Measurements from ENCODE around the gene ITGB8. TPM values are rescaled to one million over a fixed set of nuclear protein-coding genes. Genes with fewer than 3 reads are reported as not detected.

ITGB8 gene
- total RNA-seq, 1 experiment from 2014 or later = 13.9 TPM

DNA sequence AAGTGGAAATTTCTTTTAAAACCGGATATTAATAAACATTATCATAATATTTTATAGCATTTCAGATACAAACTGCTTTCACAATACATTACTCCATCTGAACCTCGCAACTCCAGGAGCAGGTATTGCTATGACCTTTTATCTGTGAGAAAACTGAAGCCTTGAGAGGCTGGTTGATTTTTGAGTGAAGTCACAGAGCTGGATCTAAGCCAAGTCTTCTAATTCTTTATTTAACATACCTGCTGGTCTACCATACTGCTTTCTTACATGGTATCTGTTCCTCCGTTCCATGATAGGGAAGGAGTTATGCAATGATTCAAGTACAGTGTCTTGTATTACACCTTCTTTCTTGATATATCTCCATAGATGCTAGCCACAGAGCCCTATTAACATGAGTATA is 37.4 kb upstream of the ITGB8 start:
- H3K9me2 ChIP-seq (replicated peaks; ENCODE audit: low read length) = no peaks in the 10 kb centered on the region
- no peak overlapping the region for H3K4me2 ChIP-seq (ENCODE audit: low read length)
- no peak for TF ChIP-seq EZH2phosphoT487 (IDR thresholded peaks at IDR 0.05; ENCODE audit: borderline replicate concordance, low read length)
- no peak for TF ChIP-seq EZH2 (IDR thresholded peaks at IDR 0.05; ENCODE audit: low read length, unreplicated experiment)
- TF ChIP-seq, protein P1, sequence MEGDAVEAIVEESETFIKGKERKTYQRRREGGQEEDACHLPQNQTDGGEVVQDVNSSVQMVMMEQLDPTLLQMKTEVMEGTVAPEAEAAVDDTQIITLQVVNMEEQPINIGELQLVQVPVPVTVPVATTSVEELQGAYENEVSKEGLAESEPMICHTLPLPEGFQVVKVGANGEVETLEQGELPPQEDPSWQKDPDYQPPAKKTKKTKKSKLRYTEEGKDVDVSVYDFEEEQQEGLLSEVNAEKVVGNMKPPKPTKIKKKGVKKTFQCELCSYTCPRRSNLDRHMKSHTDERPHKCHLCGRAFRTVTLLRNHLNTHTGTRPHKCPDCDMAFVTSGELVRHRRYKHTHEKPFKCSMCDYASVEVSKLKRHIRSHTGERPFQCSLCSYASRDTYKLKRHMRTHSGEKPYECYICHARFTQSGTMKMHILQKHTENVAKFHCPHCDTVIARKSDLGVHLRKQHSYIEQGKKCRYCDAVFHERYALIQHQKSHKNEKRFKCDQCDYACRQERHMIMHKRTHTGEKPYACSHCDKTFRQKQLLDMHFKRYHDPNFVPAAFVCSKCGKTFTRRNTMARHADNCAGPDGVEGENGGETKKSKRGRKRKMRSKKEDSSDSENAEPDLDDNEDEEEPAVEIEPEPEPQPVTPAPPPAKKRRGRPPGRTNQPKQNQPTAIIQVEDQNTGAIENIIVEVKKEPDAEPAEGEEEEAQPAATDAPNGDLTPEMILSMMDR (conservative IDR thresholded peaks at IDR 0.05; ENCODE audit: low read depth, low read length) = no peak
- H3K9me3 ChIP-seq (ENCODE audit: low read length) = no peaks in the 10 kb centered on the region
- CTCF ChIA-PET = no interaction called here
- no peak overlapping the region for H2AFZ ChIP-seq (ENCODE audit: low read length)
- no peak overlapping the region for H3K4me3 ChIP-seq (ENCODE audit: low read length)
- ATAC-seq = no peak
- no peaks in the 10 kb centered on the region for H3F3A ChIP-seq (ENCODE audit: low read length, unreplicated experiment)
- H3K27me3 ChIP-seq (ENCODE audit: low read length) = no peaks in the 10 kb centered on the region
- H4K20me1 ChIP-seq (ENCODE audit: low read length) = no peaks in the 10 kb centered on the region
- BruUV-seq (replicated peaks) = no TSS peak
- H3K79me2 ChIP-seq (ENCODE audit: low read length) = no peaks in the 10 kb centered on the region
- H3K4me1 ChIP-seq (ENCODE audit: insufficient read depth, low read length) = peaks cover 14% of the 10 kb centered on the region
- no peak for DNase-seq
- H3K27ac ChIP-seq (ENCODE audit: low read length) = no peak overlapping the region
- POLR2A ChIA-PET (ENCODE audit: unreplicated experiment) = no interaction called here
- no peaks in the 10 kb centered on the region for H3K36me3 ChIP-seq (ENCODE audit: low read depth, low read length)
- no peak overlapping the region for H3K9ac ChIP-seq (ENCODE audit: low read length)
- intact Hi-C loops (cut with micrococcal nuclease) = no loop called here

DNA sequence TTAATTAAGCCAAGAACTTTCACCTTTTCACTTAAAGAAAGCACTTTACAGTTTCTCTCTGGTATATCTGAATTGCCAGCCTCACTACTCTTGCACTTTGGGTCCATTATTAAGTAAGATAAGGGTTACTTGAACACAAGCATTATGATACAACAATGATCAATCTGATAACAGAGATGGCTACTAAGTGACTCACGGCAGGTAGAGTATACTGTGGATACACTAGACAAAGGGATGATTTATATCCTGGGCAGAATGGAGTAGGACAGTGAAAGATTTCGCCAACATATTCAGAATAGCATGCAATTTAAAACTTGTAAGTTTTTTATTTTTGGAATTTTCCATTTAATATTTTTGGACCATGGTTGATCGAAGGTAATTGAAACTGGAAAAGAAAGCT is 34.3 kb upstream of the ITGB8 start:
- H3K9me2 ChIP-seq (replicated peaks; ENCODE audit: low read length) = no peaks in the 10 kb centered on the region
- BruUV-seq (replicated peaks) = no TSS peak
- H3F3A ChIP-seq (ENCODE audit: low read length, unreplicated experiment) = no peaks in the 10 kb centered on the region
- no peaks in the 10 kb centered on the region for H3K9me3 ChIP-seq (ENCODE audit: low read length)
- H4K20me1 ChIP-seq (ENCODE audit: low read length) = no peaks in the 10 kb centered on the region
- H2AFZ ChIP-seq (ENCODE audit: low read length) = 0 out of 2 replicates have a peak overlapping the region, but pooled peaks have one; percentile 4
- H3K4me1 ChIP-seq (ENCODE audit: insufficient read depth, low read length) = peaks cover 18% of the 10 kb centered on the region
- H3K79me2 ChIP-seq (ENCODE audit: low read length) = no peaks in the 10 kb centered on the region
- ChIA-PET CTCF (no interaction called here), POLR2A (ENCODE audit: unreplicated experiment) (no interaction called here)
- H3K36me3 ChIP-seq (ENCODE audit: low read depth, low read length) = no peaks in the 10 kb centered on the region
- ATAC-seq (peak; percentile 99), DNase-seq (peak; percentile 78)
- H3K27me3 ChIP-seq (ENCODE audit: low read length) = no peaks in the 10 kb centered on the region
- intact Hi-C loops (cut with micrococcal nuclease) = no loop called here
- TF ChIP-seq, protein P1 (conservative IDR thresholded peaks at IDR 0.05; ENCODE audit: low read depth, low read length) = no peak
- TF ChIP-seq EZH2phosphoT487 (IDR thresholded peaks at IDR 0.05; ENCODE audit: borderline replicate concordance, low read length) (no peak), EZH2 (IDR thresholded peaks at IDR 0.05; ENCODE audit: low read length, unreplicated experiment) (no peak)
- peak overlapping the region; percentile 72 for H3K4me2 ChIP-seq (ENCODE audit: low read length)
- H3K4me3 ChIP-seq (ENCODE audit: low read length) = peak overlapping the region; percentile 39
- peak overlapping the region; percentile 56 for H3K27ac ChIP-seq (ENCODE audit: low read length)
- H3K9ac ChIP-seq (ENCODE audit: low read length) = no peak overlapping the region

DNA sequence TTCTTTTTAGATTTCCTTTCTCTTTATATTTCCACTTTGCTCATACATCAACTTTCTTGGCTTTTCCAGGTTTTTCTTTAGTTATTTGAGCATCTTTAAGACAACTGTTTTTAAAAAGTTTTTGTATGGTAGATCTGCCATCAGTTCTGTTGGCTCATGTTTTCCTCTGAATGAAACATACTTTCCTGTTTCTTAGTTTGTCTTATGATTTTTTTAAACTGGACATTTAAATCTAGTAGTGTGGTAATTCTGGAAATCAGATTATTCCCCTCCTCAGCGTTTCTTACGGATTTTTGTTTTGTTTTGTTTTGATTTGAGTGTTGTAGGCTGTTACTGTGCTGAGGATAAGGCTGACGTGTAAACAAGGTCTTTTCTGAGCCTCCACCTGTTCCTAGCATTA is 33.8 kb upstream of the ITGB8 start:
- H2AFZ ChIP-seq (ENCODE audit: low read length) = 0 out of 2 replicates have a peak overlapping the region, but pooled peaks have one; percentile 4
- CTCF ChIA-PET = no interaction called here
- H3K9me2 ChIP-seq (replicated peaks; ENCODE audit: low read length) = no peaks in the 10 kb centered on the region
- intact Hi-C loops (cut with micrococcal nuclease) = no loop called here
- no peak overlapping the region for H3K9ac ChIP-seq (ENCODE audit: low read length)
- H4K20me1 ChIP-seq (ENCODE audit: low read length) = no peaks in the 10 kb centered on the region
- H3F3A ChIP-seq (ENCODE audit: low read length, unreplicated experiment) = no peaks in the 10 kb centered on the region
- DNase-seq (no peak), ATAC-seq (no peak)
- TF ChIP-seq EZH2phosphoT487 (IDR thresholded peaks at IDR 0.05; ENCODE audit: borderline replicate concordance, low read length) (no peak), EZH2 (IDR thresholded peaks at IDR 0.05; ENCODE audit: low read length, unreplicated experiment) (no peak)
- TF ChIP-seq, protein P1 (conservative IDR thresholded peaks at IDR 0.05; ENCODE audit: low read depth, low read length) = no peak
- BruUV-seq (replicated peaks) = TSS peak; percentile 82
- H3K27me3 ChIP-seq (ENCODE audit: low read length) = no peaks in the 10 kb centered on the region
- no peaks in the 10 kb centered on the region for H3K9me3 ChIP-seq (ENCODE audit: low read length)
- peak overlapping the region; percentile 39 for H3K4me3 ChIP-seq (ENCODE audit: low read length)
- H3K4me1 ChIP-seq (ENCODE audit: insufficient read depth, low read length) = peaks cover 21% of the 10 kb centered on the region
- POLR2A ChIA-PET (ENCODE audit: unreplicated experiment) = no interaction called here
- H3K79me2 ChIP-seq (ENCODE audit: low read length) = no peaks in the 10 kb centered on the region
- peak overlapping the region; percentile 72 for H3K4me2 ChIP-seq (ENCODE audit: low read length)
- peak overlapping the region; percentile 56 for H3K27ac ChIP-seq (ENCODE audit: low read length)
- no peaks in the 10 kb centered on the region for H3K36me3 ChIP-seq (ENCODE audit: low read depth, low read length)
